Endothelial cell of umbilical vein (primary cell): ENCODE measurements around the gene GNAT1. TPM values are rescaled to one million over a fixed set of nuclear protein-coding genes. Genes with fewer than 3 reads are reported as not detected.

Experiments used
- BruUV-seq: library from RNA; stranded (reverse); fragments of 400-500 nt; replicated peaks from 2 replicates; lab custom pipeline; 2021; lab: Mats Ljungman, UMichigan
- CTCF ChIA-PET: fragments of 300-600, 350-600 bp; sonication (Branson Sonifier 250); formaldehyde crosslinking; loops from one replicate; lab custom pipeline; 2021; ENCODE audit warnings: antibody characterized with exemption, inconsistent platforms; lab: Charles Lee
- POLR2A ChIA-PET: fragments of 300-600, 350-600 bp; sonication (Branson Sonifier 250); formaldehyde crosslinking; loops from one replicate; lab custom pipeline; 2021; ENCODE audit warnings: antibody characterized with exemption, inconsistent platforms; lab: Charles Lee
- DNase-seq: peaks from one replicate; pipeline ENCODE4 v3.0.0-alpha.2; 2011; ENCODE audit warnings: low read depth, low spot score
- FAIRE-seq: peaks from 2 replicates; lab custom pipeline; 2011; peaks lifted over from hg19 to GRCh38; lab: Jason Lieb, UNC
- H2AFZ ChIP-seq: 2 replicates; pipeline ENCODE4 v1.6.0; 2012; ENCODE audit warnings: low read depth, low read length, control low read depth, inconsistent platforms
- H3K27ac ChIP-seq: 2 replicates; pipeline ENCODE4 v1.5.1; 2011; ENCODE audit warnings: low read depth, mild to moderate bottlenecking, control low read depth, low read length, moderate library complexity; ENCODE audit not compliant: insufficient read depth
- H3K27me3 ChIP-seq, 2 experiments: 2 replicates each; pipeline versions ENCODE4 v1.6.0 to v1.6.1; 2011; ENCODE audit warnings: low read length in 2 of 2, mixed read lengths in 1 of 2; ENCODE audit not compliant: control insufficient read depth in 2 of 2, insufficient read depth in 2 of 2
- H3K36me3 ChIP-seq, 2 experiments: 2 replicates in 1 of 2; 3 replicates in 1 of 2; pipeline ENCODE4 v1.5.1; 2011; ENCODE audit warnings: low read length in 2 of 2, mild to moderate bottlenecking in 1 of 2, moderate library complexity in 1 of 2; ENCODE audit not compliant: control insufficient read depth in 2 of 2, insufficient read depth in 2 of 2; ENCODE audit errors: extremely low read depth in 1 of 2
- H3K4me1 ChIP-seq: 3 replicates; pipeline ENCODE4 v1.5.1; 2011; ENCODE audit warnings: mild to moderate bottlenecking, low read length; ENCODE audit not compliant: control insufficient read depth, insufficient read depth; ENCODE audit errors: extremely low read depth
- H3K4me2 ChIP-seq: 2 replicates; pipeline ENCODE4 v1.6.1; 2011; ENCODE audit warnings: low read length, control low read depth, mixed read lengths; ENCODE audit not compliant: insufficient read depth
- H3K4me3 ChIP-seq, 3 experiments: fragments of 200-600 bp in 1 of 3; sonication (generic), shearing (Covaris generic) in 1 of 3; replicated peaks in 1 of 3; 2 replicates each; pipeline ENCODE4 v1.5.1; 2011 to 2016; ENCODE audit warnings: control low read depth in 3 of 3, low read length in 3 of 3, mild to moderate bottlenecking in 2 of 3, inconsistent platforms in 1 of 3, low read depth in 1 of 3, moderate library complexity in 1 of 3; ENCODE audit not compliant: insufficient read depth in 1 of 3
- H3K79me2 ChIP-seq: 2 replicates; pipeline ENCODE4 v1.6.0; 2012; ENCODE audit warnings: low read length, inconsistent platforms; ENCODE audit not compliant: control insufficient read depth, insufficient read depth
- H3K9ac ChIP-seq: replicated peaks from 2 replicates; pipeline ENCODE3; 2011; ENCODE audit warnings: low read length, control low read depth; ENCODE audit not compliant: insufficient read depth; ENCODE audit errors: extremely low read depth
- H3K9me1 ChIP-seq: replicated peaks from 3 replicates; pipeline ENCODE4 v1.6.0; 2011; ENCODE audit warnings: mild to moderate bottlenecking, low read length; ENCODE audit not compliant: control insufficient read depth, insufficient read depth; ENCODE audit errors: extremely low read depth
- H3K9me3 ChIP-seq: replicated peaks from 2 replicates; pipeline ENCODE4 v1.5.1; 2012; ENCODE audit warnings: low read length, inconsistent platforms; ENCODE audit not compliant: control insufficient read depth, insufficient read depth
- H4K20me1 ChIP-seq: replicated peaks from 2 replicates; pipeline ENCODE3; 2011; ENCODE audit warnings: mild to moderate bottlenecking, low read length; ENCODE audit not compliant: control insufficient read depth, insufficient read depth; ENCODE audit errors: extremely low read depth
- EZH2 ChIP-seq: IDR thresholded peaks from 2 replicates; pipeline ENCODE4 v1.6.1; 2012; ENCODE audit warnings: borderline replicate concordance, low read depth, mild to moderate bottlenecking, moderate library complexity, low read length, inconsistent platforms; ENCODE audit not compliant: severe bottlenecking
- FOS ChIP-seq: IDR thresholded peaks from 2 replicates; pipeline ENCODE4 v1.6.1; 2011; ENCODE audit warnings: mild to moderate bottlenecking, low read length, moderate library complexity, borderline replicate concordance; ENCODE audit not compliant: insufficient read depth
- GATA2 ChIP-seq: IDR thresholded peaks from 2 replicates; pipeline ENCODE4 v1.7.0; 2011; ENCODE audit warnings: low read depth, mild to moderate bottlenecking, moderate library complexity, mixed read lengths, low read length; ENCODE audit not compliant: insufficient read length, insufficient read depth
- JUN ChIP-seq: IDR thresholded peaks from 2 replicates; pipeline ENCODE4 v1.6.1; 2011; ENCODE audit warnings: borderline replicate concordance, low read depth; ENCODE audit not compliant: insufficient read length, insufficient read depth
- MYC ChIP-seq: IDR thresholded peaks from one replicate; pipeline ENCODE4 v1.6.1; 2011; ENCODE audit warnings: mild to moderate bottlenecking, low read depth, low read length
- POLR2A ChIP-seq: IDR thresholded peaks from 2 replicates; pipeline ENCODE4 v1.6.1; 2012; ENCODE audit warnings: low read depth, mild to moderate bottlenecking, control low read depth, low read length
- POLR2AphosphoS5 ChIP-seq: IDR thresholded peaks from 2 replicates; pipeline ENCODE4 v1.6.1; 2012; ENCODE audit warnings: low read depth, mild to moderate bottlenecking, control low read depth, low read length, moderate library complexity; ENCODE audit not compliant: insufficient read depth
- dilution Hi-C: fragments of 300-500 bp; cut with MboI; formaldehyde crosslinking; loops from one replicate; pipeline ENCODE4 v1.15.0; 2019; ENCODE audit warnings: low sequenced_read_pairs; ENCODE audit not compliant: extremely low pct_ligation_motif_present
- intact Hi-C: fragments of 100-400 bp; cut with micrococcal nuclease; formaldehyde crosslinking; loops from one replicate; pipeline ENCODE4 v1.10.0; 2022
- polyA plus RNA-seq, 4 experiments: library from polyadenylated mRNA; depleted of rRNA in 3 of 4; stranded (reverse) in 3 of 4; unstranded in 1 of 4; fragments of >200 nt; gene quantifications; 2 replicates each; pipeline versions ENCODE4 v1.2.1 to v1.2.3, GENCODE V29; 2011 to 2012; ENCODE audit warnings: missing spikeins in 1 of 4
- total RNA-seq: library from RNA; stranded (reverse); gene quantifications from 2 replicates; pipeline ENCODE4 v1.2.3, GENCODE V29; 2021
- TF ChIP-seq, protein P1 (sequence below): IDR thresholded peaks from 2 replicates; pipeline ENCODE4 v1.6.1; 2011; ENCODE audit not compliant: insufficient read depth, insufficient read length
- TF ChIP-seq, protein P2 (sequence below), 2 donors: IDR thresholded peaks; 1 replicate in 1 of 2; 2 replicates in 1 of 2; pipeline ENCODE4 v1.5.1; 2011; ENCODE audit warnings: low read length in 2 of 2, mild to moderate bottlenecking in 2 of 2, moderate library complexity in 2 of 2, control low read depth in 1 of 2, inconsistent platforms in 1 of 2, low read depth in 1 of 2; ENCODE audit not compliant: insufficient read depth in 1 of 2; ENCODE audit errors: extremely low read depth in 1 of 2

GNAT1 gene
- total and polyA plus RNA-seq, 2 donors (not counting 3 experiments of a cell fraction or from before 2014, with no cell fraction given): 0.77 TPM; not detected in 1

DNA sequence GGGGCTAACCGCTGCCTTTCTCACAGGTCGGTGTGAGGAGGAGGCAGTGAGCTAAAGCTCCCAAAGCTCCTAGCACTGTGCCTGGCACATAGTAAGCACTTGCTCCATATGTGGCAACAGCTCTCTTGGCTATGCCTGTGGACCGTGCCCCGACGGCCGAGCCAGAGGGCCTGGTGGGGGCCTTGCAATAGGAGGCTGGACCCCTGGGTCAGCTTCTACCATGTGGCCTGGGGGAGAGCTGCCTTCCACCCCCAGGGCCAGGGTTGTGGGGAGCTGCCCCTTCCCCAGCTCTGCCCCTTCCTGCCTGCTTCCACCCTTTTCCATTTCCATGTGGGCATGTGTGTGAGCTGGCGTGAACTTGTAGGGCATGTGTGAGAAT, 16.9 kb upstream of the GNAT1 start:
- Histone ChIP-seq H4K20me1 (no peaks in the 10 kb centered on the region), H3K4me2 (no peak overlapping the region), H3K27ac (no peak overlapping the region), H3K4me3 (no peak overlapping the region), H3K79me2 (peaks cover 31% of the 10 kb centered on the region), H2AFZ (no peak overlapping the region), H3K9me3 (no peaks in the 10 kb centered on the region), H3K9ac (no peak overlapping the region), H3K36me3 (peaks cover 6 to 33% of the 10 kb centered on the region in 2 experiments), H3K27me3 (no peaks in the 10 kb centered on the region), H3K4me1 (peaks cover 21% of the 10 kb centered on the region), H3K9me1 (no peaks in the 10 kb centered on the region)
- DNase-seq (no peak), FAIRE-seq (no peak)
- POLR2A ChIA-PET: interaction anchor here (0.6 kb wide), 1 partner anchor 12 kb away, joined by 3 read pairs; no protein-coding TSS in a partner anchor
- CTCF ChIA-PET: interaction anchor here (0.8 to 2.1 kb wide), 2 partner anchors 16 to 19 kb away, joined by 3 to 6 read pairs; no protein-coding TSS in a partner anchor
- no TSS peak for BruUV-seq
- TF ChIP-seq, protein P1, sequence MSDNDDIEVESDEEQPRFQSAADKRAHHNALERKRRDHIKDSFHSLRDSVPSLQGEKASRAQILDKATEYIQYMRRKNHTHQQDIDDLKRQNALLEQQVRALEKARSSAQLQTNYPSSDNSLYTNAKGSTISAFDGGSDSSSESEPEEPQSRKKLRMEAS: no peak
- TF ChIP-seq MYC: no peak
- intact Hi-C loops (no loop called here), dilution Hi-C loops (no loop called here)

DNA sequence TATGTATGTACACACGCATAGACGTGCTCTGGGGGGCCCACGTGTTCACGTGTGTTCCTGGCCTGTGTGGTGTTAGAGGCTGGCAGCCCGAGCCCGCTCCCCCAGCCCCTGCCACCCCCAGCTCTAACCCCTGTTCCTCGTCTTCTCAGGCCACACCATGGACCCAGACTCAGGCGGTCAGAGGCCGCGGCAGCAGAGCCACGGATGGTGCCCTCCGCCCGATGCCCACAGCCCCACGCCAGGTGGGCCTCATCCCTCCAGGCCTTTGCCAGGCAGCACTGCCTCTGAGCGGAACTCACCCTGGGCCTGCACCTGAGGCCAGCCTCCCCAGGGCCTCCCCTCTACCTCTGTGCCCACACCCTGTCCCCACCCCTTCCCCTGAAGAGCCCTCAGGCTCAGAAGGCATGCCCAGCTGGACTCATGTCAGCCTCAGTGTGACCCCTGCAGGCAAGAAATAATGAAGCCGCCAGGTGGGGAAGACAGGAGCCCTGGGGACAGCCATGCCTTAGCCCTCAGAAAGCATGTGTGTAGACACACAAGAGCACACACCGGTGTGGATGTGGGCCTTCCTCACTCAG, 16.4 kb upstream of the GNAT1 start:
- peaks cover 16% of the 10 kb centered on the region for H3K4me1 ChIP-seq
- H3K27ac ChIP-seq: no peak overlapping the region
- peaks cover 6 to 33% of the 10 kb centered on the region in 2 experiments for H3K36me3 ChIP-seq
- H3K9ac ChIP-seq: no peak overlapping the region
- intact Hi-C loops: no loop called here
- H3K79me2 ChIP-seq: peaks cover 25% of the 10 kb centered on the region
- no TSS peak for BruUV-seq
- no peak overlapping the region for H3K4me2 ChIP-seq
- H3K9me3 ChIP-seq: no peaks in the 10 kb centered on the region
- H3K9me1 ChIP-seq: no peaks in the 10 kb centered on the region
- TF ChIP-seq JUN: no peak
- no peak for TF ChIP-seq POLR2AphosphoS5
- no peak for TF ChIP-seq POLR2A
- no peak for TF ChIP-seq EZH2
- TF ChIP-seq GATA2: no peak
- TF ChIP-seq FOS: no peak
- TF ChIP-seq, protein P1: no peak
- TF ChIP-seq, protein P2, sequence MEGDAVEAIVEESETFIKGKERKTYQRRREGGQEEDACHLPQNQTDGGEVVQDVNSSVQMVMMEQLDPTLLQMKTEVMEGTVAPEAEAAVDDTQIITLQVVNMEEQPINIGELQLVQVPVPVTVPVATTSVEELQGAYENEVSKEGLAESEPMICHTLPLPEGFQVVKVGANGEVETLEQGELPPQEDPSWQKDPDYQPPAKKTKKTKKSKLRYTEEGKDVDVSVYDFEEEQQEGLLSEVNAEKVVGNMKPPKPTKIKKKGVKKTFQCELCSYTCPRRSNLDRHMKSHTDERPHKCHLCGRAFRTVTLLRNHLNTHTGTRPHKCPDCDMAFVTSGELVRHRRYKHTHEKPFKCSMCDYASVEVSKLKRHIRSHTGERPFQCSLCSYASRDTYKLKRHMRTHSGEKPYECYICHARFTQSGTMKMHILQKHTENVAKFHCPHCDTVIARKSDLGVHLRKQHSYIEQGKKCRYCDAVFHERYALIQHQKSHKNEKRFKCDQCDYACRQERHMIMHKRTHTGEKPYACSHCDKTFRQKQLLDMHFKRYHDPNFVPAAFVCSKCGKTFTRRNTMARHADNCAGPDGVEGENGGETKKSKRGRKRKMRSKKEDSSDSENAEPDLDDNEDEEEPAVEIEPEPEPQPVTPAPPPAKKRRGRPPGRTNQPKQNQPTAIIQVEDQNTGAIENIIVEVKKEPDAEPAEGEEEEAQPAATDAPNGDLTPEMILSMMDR (IDR thresholded peaks at IDR 0.05; ENCODE audit: extremely low read depth in 1 of 2, insufficient read depth in 1 of 2, low read depth in 1 of 2, low read length in 2 of 2): no peak
- no peak for TF ChIP-seq MYC
- dilution Hi-C loops: no loop called here
- H4K20me1 ChIP-seq: no peaks in the 10 kb centered on the region
- no peaks in the 10 kb centered on the region for H3K27me3 ChIP-seq
- FAIRE-seq (no peak), DNase-seq (no peak)
- CTCF ChIA-PET: interaction anchor here (0.8 to 2.1 kb wide), 3 partner anchors 17 to 53 kb away, joined by 3 to 6 read pairs (median 4); no protein-coding TSS in a partner anchor
- no peak overlapping the region for H2AFZ ChIP-seq
- no peak overlapping the region for H3K4me3 ChIP-seq
- POLR2A ChIA-PET: no interaction called here
